DND-41 (cell line): Measurements from ENCODE around the gene PITPNC1.

Experiments used
- EZH2 ChIP-seq: IDR thresholded peaks from 3 replicates; pipeline ENCODE4 v1.6.1; 2012; ENCODE audit warnings: borderline replicate concordance, low read depth, mild to moderate bottlenecking, moderate library complexity, low read length, inconsistent platforms; ENCODE audit not compliant: severe bottlenecking
- TF ChIP-seq, protein P1 (sequence below): IDR thresholded peaks from 2 replicates; pipeline ENCODE4 v1.5.1; 2012; ENCODE audit warnings: borderline replicate concordance, low read length, moderate library complexity, mild to moderate bottlenecking; ENCODE audit not compliant: poor library complexity, severe bottlenecking; ENCODE audit errors: extremely low read depth

DNA sequence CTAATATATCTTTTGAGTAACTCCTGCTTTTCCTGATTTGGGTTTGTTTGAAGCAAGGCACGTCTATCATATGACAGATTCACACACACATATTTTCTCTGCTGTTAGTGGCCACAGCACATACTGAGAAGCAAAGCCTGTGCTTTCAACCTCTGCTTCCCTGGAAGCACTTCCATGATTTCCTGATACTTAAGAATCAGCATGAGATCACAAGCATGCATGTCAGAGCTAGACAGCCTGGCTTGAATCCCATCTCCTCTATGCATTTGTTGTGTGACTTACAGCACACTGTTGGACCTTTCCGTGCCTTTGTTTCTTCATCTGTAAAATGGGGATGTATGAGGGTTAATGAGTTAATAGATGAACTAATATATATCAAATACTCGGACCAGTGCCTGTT, 189.6 kb downstream of the PITPNC1 start:
- TF ChIP-seq, protein P1, sequence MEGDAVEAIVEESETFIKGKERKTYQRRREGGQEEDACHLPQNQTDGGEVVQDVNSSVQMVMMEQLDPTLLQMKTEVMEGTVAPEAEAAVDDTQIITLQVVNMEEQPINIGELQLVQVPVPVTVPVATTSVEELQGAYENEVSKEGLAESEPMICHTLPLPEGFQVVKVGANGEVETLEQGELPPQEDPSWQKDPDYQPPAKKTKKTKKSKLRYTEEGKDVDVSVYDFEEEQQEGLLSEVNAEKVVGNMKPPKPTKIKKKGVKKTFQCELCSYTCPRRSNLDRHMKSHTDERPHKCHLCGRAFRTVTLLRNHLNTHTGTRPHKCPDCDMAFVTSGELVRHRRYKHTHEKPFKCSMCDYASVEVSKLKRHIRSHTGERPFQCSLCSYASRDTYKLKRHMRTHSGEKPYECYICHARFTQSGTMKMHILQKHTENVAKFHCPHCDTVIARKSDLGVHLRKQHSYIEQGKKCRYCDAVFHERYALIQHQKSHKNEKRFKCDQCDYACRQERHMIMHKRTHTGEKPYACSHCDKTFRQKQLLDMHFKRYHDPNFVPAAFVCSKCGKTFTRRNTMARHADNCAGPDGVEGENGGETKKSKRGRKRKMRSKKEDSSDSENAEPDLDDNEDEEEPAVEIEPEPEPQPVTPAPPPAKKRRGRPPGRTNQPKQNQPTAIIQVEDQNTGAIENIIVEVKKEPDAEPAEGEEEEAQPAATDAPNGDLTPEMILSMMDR = no peak
- TF ChIP-seq EZH2 = no peak
